Right ventricle myocardium inferior (tissue), 1 donor: ENCODE results near the gene CHRNB1. TPM values are rescaled to one million over a fixed set of nuclear protein-coding genes. Genes with fewer than 3 reads are reported as not detected.

ENCODE experiments used
- ATAC-seq: fragments of 200-7000 bp; cut with Tn5 transposase; one replicate; pipeline ENCODE4 v1.9.1; 2020; ENCODE audit warnings: mild to moderate bottlenecking, moderate library complexity
- DNase-seq: peaks from one replicate; pipeline ENCODE4 v3.0.0; 2021; ENCODE audit errors: missing footprints
- intact Hi-C: fragments of 100-400 bp; cut with DNase I; formaldehyde crosslinking; loops from one replicate; pipeline ENCODE4 v1.11.0; 2022
- total RNA-seq: library from RNA; stranded (reverse); fragmentation: NEBNext Ultra II Directional; extraction: Animal tissue kit (Norgen Biotek cat#: 25700); gene quantifications from one replicate; pipeline ENCODE4 v1.2.1, GENCODE V29; 2021
- donor health status: DM: no; HTN: yes; CAD: no; lungs with severe emphysema.

Gene CHRNB1
- total RNA-seq, 1 donor from 2014 or later: 11.8 TPM

GRCh38 chr17:7495906-7496434 is 51.1 kb downstream of the CHRNB1 start:
- ATAC-seq: no peak
- intact Hi-C loops: no loop called here
- DNase-seq: no peak

DNA sequence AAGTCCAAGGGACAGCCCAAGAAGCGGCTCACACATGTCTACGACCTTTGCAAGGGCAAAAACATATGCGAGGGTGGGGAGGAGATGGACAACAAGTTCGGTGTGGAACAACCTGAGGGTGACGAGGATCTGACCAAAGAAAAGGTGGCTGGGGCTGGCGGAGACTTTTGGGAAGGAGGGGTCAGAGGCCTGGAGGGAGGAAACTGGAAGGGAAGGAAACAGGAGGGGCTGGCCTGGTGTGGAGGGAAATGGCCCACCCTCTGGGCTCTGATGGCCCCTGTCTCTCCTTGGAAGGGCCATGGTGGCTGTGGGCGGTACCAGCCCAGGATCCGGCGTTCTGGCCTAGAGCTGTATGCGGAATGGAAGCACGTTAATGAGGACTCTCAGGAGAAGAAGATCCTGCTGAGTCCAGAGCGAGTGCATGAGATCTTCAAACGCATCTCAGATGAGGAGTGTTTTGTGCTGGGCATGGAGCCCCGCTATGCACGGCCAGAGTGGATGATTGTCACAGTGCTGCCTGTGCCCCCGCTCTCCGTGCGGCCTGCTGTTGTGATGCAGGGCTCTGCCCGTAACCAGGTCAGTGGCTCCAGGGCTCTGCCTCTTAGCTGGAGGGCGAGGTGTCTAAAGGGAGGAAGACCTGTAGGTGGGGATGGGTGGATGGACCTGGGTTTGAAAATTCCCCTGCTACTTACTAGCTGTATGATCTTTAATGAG is 51.8 kb downstream of the CHRNB1 start:
- ATAC-seq: no peak
- DNase-seq: no peak
- intact Hi-C loops: no loop called here

- intact Hi-C loops: no loop called here
- ATAC-seq (peak; percentile 20), DNase-seq (no peak)
Observed at GRCh38 chr17:7497228-7497627, 52.4 kb downstream of the CHRNB1 start.

DNA sequence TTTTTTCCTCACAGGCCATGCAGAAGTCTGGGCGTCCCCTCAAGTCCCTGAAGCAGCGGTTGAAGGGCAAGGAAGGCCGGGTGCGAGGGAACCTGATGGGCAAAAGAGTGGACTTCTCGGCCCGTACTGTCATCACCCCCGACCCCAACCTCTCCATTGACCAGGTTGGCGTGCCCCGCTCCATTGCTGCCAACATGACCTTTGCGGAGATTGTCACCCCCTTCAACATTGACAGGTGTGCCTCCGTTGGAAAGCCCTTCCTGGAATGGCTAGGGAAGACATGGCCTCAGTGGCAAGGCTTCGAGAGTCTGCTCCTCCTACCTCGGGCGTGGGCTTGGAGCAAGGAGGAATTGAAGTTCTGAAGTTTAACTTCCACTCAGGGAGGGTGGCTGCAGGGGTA is 52.8 kb downstream of the CHRNB1 start:
- intact Hi-C loops: no loop called here
- DNase-seq (no peak), ATAC-seq (no peak)

GRCh38 chr17:7499161-7499560 is 54.3 kb downstream of the CHRNB1 start:
- DNase-seq: no peak
- intact Hi-C loops: no loop called here

DNA sequence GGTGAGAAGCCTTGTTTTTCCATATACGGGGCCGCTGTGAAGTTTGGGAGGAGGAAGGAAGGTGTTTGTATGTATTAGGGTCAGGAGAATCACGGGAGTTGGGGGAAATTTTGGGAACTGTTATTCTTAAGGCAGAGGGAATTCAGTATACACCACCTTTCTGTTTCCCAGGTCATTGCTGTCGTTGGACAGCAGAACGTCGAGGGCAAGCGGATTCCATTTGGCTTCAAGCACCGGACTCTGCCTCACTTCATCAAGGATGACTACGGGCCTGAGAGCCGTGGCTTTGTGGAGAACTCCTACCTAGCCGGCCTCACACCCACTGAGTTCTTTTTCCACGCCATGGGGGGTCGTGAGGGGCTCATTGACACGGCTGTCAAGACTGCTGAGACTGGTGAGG is 56.9 kb downstream of the CHRNB1 start:
- no peak for ATAC-seq
- intact Hi-C loops: no loop called here
- DNase-seq: no peak

More at GRCh38 chr17:7499161-7499560, 54.3 kb downstream of the CHRNB1 start:
- ATAC-seq: no peak

DNA sequence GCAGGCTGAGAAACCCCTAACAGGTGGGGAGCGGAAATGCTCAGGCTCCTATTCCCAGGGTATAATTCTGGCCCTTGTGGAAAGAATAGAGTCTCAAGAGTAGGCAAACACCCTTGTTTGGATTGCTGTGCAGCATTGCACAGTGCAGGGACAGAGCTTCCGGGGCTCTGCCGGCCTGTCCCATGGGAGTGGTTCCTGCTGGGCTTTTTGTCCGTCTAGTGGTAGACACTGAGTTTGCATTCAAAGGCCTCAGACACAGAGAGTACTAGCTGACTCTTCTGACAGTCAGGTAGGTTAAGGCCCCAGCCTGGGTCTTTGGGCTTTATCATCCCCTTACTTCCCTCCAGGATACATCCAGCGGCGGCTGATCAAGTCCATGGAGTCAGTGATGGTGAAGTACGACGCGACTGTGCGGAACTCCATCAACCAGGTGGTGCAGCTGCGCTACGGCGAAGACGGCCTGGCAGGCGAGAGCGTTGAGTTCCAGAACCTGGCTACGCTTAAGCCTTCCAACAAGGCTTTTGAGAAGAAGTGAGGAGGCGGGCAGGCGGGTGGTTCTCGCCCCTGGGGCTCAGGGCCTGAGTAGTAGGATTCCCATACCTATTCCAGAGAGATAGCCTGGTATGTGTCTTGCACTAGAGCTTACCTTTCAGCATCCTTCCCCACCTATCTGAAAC is 57.4 kb downstream of the CHRNB1 start:
- intact Hi-C loops: no loop called here
- DNase-seq (no peak), ATAC-seq (peak; percentile 18)

DNA sequence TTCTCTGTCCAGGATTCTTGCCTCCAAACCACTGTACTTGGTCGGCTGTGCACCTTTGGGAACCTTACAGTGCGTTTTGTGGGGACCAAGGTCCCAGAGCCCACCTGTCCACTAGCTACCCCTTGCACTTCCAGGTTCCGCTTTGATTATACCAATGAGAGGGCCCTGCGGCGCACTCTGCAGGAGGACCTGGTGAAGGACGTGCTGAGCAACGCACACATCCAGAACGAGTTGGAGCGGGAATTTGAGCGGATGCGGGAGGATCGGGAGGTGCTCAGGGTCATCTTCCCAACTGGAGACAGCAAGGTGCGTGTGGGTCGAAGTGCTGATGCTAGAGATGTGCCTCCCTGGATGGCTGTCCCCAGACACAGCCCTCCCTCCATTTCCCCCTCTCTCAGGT is 58.1 kb downstream of the CHRNB1 start:
- no peak for ATAC-seq
- DNase-seq: no peak
- intact Hi-C loops: no loop called here

- no peak for DNase-seq
- intact Hi-C loops: no loop called here
- ATAC-seq: no peak
Observed at GRCh38 chr17:7503521-7503920, 58.7 kb downstream of the CHRNB1 start.

Other genes with a start within 250 kb of the CHRNB1 start
- 20.6 TPM for gene DLG4, start 225.2 kb upstream of the CHRNB1 start, total RNA-seq
- 2,192 TPM for gene ACADVL, start 225.1 kb upstream of the CHRNB1 start, total RNA-seq
- 20.0 TPM for gene DVL2, start 210.5 kb upstream of the CHRNB1 start, total RNA-seq
- 23.3 TPM for gene PHF23, start 205.6 kb upstream of the CHRNB1 start, total RNA-seq
- 444 TPM for gene GABARAP, start 202.6 kb upstream of the CHRNB1 start, total RNA-seq
- gene CTDNEP1, start 193.3 kb upstream of the CHRNB1 start, total RNA-seq: 114 TPM
- gene ELP5, start 192.8 kb upstream of the CHRNB1 start, total RNA-seq: 72.7 TPM
- 1.2 TPM for gene CLDN7, start 182.6 kb upstream of the CHRNB1 start, total RNA-seq
- 119 TPM for gene SLC2A4, start 163.3 kb upstream of the CHRNB1 start, total RNA-seq
- 0.81 TPM for gene YBX2, start 150.4 kb upstream of the CHRNB1 start, total RNA-seq
- gene EIF5A, start 137.4 kb upstream of the CHRNB1 start, total RNA-seq: 326 TPM
- gene GPS2, start 129.7 kb upstream of the CHRNB1 start, total RNA-seq: 70.3 TPM
- 30.8 TPM for gene NEURL4, start 115.7 kb upstream of the CHRNB1 start, total RNA-seq
- gene ACAP1, start 108.5 kb upstream of the CHRNB1 start, total RNA-seq: 14.0 TPM
- 4.7 TPM for gene KCTD11, start 92.9 kb upstream of the CHRNB1 start, total RNA-seq
- not detected for gene TMEM95, start 89.9 kb upstream of the CHRNB1 start, total RNA-seq
- 2.6 TPM for gene TNK1, start 64.0 kb upstream of the CHRNB1 start, total RNA-seq
- gene PLSCR3, start 50.5 kb upstream of the CHRNB1 start, total RNA-seq: 18.4 TPM
- gene TMEM256, start 41.0 kb upstream of the CHRNB1 start, total RNA-seq: 64.0 TPM
- 7.0 TPM for gene NLGN2, start 37.2 kb upstream of the CHRNB1 start, total RNA-seq
- not detected for gene SPEM1, start 24.7 kb upstream of the CHRNB1 start, total RNA-seq
- gene SPEM2, start 19.4 kb upstream of the CHRNB1 start, total RNA-seq: not detected
- not detected for gene SPEM3, start 16.2 kb upstream of the CHRNB1 start, total RNA-seq
- 2.7 TPM for gene TMEM102, start 9.6 kb upstream of the CHRNB1 start, total RNA-seq
- 11.7 TPM for gene FGF11, start 5.5 kb upstream of the CHRNB1 start, total RNA-seq
- gene ZBTB4, start 34.6 kb downstream of the CHRNB1 start, total RNA-seq: 62.1 TPM
- not detected for gene SLC35G6, start 36.4 kb downstream of the CHRNB1 start, total RNA-seq
- gene POLR2A, start 39.3 kb downstream of the CHRNB1 start, total RNA-seq: 36.4 TPM
- 41.7 TPM for gene TNFSF12, start 104.0 kb downstream of the CHRNB1 start, total RNA-seq
- gene TNFSF13, start 113.7 kb downstream of the CHRNB1 start, total RNA-seq: 13.5 TPM
- gene SENP3, start 116.9 kb downstream of the CHRNB1 start, total RNA-seq: 33.0 TPM
- gene CD68, start 134.6 kb downstream of the CHRNB1 start, total RNA-seq: 40.4 TPM
- gene MPDU1, start 138.8 kb downstream of the CHRNB1 start, total RNA-seq: 32.0 TPM
- 0.89 TPM for gene SOX15, start 145.0 kb downstream of the CHRNB1 start, total RNA-seq
- gene FXR2, start 169.8 kb downstream of the CHRNB1 start, total RNA-seq: 103 TPM
- 78.9 TPM for gene SAT2, start 182.8 kb downstream of the CHRNB1 start, total RNA-seq
- 0.35 TPM for gene SHBG, start 185.1 kb downstream of the CHRNB1 start, total RNA-seq
- 3.8 TPM for gene ATP1B2, start 205.9 kb downstream of the CHRNB1 start, total RNA-seq
- 15.4 TPM for gene TP53, start 242.4 kb downstream of the CHRNB1 start, total RNA-seq
- 5.6 TPM for gene WRAP53, start 243.4 kb downstream of the CHRNB1 start, total RNA-seq